Measurements from ENCODE around the gene MFAP4.

Gene MFAP4

DNA sequence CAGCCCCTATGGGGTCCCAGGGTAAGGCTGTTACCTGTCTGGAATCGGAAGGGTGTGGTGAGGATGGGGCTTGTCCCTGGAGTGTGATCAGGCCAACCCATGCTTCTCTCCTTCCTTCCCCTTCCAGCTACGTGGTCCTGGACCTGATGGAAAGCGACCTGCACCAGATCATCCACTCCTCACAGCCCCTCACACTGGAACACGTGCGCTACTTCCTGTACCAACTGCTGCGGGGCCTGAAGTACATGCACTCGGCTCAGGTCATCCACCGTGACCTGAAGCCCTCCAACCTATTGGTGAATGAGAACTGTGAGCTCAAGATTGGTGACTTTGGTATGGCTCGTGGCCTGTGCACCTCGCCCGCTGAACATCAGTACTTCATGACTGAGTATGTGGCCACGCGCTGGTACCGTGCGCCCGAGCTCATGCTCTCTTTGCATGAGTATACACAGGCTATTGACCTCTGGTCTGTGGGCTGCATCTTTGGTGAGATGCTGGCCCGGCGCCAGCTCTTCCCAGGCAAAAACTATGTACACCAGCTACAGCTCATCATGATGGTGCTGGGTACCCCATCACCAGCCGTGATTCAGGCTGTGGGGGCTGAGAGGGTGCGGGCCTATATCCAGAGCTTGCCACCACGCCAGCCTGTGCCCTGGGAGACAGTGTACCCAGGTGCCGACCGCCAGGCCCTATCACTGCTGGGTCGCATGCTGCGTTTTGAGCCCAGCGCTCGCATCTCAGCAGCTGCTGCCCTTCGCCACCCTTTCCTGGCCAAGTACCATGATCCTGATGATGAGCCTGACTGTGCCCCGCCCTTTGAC lies 6.3 kb downstream of the MFAP4 start:
- peak; percentile 26; the same call in 1 of the 2 replicates for TF ChIP-seq NFIC (IDR thresholded peaks at IDR 0.05)
- TF ChIP-seq TAF1 (IDR thresholded peaks at IDR 0.05; ENCODE audit: low read depth): no peak

DNA sequence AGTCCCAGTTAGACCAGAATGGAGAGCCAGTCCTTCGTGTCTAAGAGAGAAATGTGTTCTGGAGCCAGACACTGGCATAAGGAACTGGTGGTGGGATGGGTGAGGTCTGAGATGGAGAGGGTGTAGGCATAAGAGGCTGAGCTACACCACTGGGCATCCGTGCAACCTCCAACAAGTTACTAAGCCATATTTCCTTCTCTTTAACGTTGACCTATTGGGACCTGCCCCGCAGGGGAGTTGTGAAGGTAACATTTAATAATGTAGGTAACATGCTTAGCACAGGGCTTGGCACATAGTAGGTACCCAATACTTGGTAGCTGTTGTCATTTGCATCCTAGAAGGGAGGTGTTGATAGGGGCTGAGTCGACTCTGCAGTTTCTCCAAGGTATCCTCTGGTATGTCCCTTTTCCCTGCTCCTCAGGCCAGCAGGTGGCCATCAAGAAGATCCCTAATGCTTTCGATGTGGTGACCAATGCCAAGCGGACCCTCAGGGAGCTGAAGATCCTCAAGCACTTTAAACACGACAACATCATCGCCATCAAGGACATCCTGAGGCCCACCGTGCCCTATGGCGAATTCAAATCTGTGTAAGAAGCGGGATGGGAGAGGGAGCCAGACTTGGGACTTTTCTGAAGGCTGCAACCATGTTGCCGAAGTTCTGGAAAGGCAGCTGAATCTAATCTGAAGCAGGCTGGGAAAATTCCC lies 7.5 kb downstream of the MFAP4 start:
- no peak for TF ChIP-seq FOXM1 (IDR thresholded peaks at IDR 0.05; ENCODE audit: borderline replicate concordance, low read depth)
- TF ChIP-seq TEAD4 (IDR thresholded peaks at IDR 0.05): no peak
- TF ChIP-seq EGR1 (IDR thresholded peaks at IDR 0.05): no peak
- TF ChIP-seq ZBTB7A (IDR thresholded peaks at IDR 0.05; ENCODE audit: low read depth): no peak
- TF ChIP-seq TAF1 (IDR thresholded peaks at IDR 0.05; ENCODE audit: low read depth): no peak
- TF ChIP-seq, protein P1, sequence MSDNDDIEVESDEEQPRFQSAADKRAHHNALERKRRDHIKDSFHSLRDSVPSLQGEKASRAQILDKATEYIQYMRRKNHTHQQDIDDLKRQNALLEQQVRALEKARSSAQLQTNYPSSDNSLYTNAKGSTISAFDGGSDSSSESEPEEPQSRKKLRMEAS (IDR thresholded peaks at IDR 0.05): no peak
- TF ChIP-seq YY1 (IDR thresholded peaks at IDR 0.05; ENCODE audit: low read depth): no peak
- TF ChIP-seq TCF12 (IDR thresholded peaks at IDR 0.05; ENCODE audit: low read depth): no peak
- TF ChIP-seq CEBPB (IDR thresholded peaks at IDR 0.05): no peak
- no peak for TF ChIP-seq CREB1 (IDR thresholded peaks at IDR 0.05; ENCODE audit: low read depth)
- TF ChIP-seq RAD21 (IDR thresholded peaks at IDR 0.05; ENCODE audit: low read depth): no peak
- TF ChIP-seq, protein P2, sequence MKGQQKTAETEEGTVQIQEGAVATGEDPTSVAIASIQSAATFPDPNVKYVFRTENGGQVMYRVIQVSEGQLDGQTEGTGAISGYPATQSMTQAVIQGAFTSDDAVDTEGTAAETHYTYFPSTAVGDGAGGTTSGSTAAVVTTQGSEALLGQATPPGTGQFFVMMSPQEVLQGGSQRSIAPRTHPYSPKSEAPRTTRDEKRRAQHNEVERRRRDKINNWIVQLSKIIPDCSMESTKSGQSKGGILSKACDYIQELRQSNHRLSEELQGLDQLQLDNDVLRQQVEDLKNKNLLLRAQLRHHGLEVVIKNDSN (IDR thresholded peaks at IDR 0.05): no peak
- TF ChIP-seq, protein P3, sequence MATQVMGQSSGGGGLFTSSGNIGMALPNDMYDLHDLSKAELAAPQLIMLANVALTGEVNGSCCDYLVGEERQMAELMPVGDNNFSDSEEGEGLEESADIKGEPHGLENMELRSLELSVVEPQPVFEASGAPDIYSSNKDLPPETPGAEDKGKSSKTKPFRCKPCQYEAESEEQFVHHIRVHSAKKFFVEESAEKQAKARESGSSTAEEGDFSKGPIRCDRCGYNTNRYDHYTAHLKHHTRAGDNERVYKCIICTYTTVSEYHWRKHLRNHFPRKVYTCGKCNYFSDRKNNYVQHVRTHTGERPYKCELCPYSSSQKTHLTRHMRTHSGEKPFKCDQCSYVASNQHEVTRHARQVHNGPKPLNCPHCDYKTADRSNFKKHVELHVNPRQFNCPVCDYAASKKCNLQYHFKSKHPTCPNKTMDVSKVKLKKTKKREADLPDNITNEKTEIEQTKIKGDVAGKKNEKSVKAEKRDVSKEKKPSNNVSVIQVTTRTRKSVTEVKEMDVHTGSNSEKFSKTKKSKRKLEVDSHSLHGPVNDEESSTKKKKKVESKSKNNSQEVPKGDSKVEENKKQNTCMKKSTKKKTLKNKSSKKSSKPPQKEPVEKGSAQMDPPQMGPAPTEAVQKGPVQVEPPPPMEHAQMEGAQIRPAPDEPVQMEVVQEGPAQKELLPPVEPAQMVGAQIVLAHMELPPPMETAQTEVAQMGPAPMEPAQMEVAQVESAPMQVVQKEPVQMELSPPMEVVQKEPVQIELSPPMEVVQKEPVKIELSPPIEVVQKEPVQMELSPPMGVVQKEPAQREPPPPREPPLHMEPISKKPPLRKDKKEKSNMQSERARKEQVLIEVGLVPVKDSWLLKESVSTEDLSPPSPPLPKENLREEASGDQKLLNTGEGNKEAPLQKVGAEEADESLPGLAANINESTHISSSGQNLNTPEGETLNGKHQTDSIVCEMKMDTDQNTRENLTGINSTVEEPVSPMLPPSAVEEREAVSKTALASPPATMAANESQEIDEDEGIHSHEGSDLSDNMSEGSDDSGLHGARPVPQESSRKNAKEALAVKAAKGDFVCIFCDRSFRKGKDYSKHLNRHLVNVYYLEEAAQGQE (IDR thresholded peaks at IDR 0.05; ENCODE audit: low read depth): no peak
- TF ChIP-seq NFIC (IDR thresholded peaks at IDR 0.05): no peak
- no peak for TF ChIP-seq EP300 (IDR thresholded peaks at IDR 0.05; ENCODE audit: borderline replicate concordance)

DNA sequence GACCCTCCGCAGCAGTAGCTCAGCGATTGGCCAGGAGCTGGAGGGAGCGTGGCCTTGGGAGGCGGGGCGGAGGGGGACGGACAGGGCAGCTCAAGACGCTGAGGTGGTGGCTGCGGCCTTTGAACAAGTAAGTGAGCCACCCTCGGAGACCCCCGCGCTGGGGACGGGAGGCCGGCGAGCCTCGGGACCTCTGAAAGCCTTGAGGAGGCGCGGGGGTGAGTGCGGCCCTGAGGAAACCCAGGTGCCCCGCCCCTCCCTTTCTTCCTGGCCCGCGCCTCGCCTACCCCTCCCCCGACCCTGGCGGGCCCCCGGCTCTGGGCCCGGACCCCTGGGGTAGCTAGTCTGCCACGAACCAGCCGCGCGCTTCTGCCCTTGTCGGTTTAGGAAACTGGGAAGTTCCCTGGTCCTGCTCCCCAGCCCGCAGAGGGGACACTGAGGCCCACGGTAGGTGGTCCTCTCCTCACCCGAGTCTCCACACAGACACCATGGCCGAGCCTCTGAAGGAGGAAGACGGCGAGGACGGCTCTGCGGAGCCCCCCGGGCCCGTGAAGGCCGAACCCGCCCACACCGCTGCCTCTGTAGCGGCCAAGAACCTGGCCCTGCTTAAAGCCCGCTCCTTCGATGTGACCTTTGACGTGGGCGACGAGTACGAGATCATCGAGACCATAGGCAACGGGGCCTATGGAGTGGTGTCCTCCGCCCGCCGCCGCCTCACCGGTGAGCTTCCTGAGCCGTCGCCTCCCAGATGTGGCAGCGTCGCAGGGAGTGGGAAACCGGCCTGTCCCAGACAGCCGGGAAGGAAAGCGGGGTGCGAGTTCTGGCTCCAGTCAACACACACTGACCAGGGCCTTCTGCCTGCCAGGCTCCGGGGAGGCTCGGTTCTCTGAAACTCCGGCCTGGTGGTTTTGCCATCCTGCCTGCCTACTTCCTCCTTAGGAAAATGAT lies 8.3 kb downstream of the MFAP4 start, which contains the start of gene MAPK7:
Gene MAPK7, plus strand, starts transcription at position 83 of the 945 bp plus-strand sequence. Its CDS starts 403 bp downstream, at position 486.
- TF ChIP-seq RAD21 (IDR thresholded peaks at IDR 0.05; ENCODE audit: low read depth) (no peak), TCF12 (IDR thresholded peaks at IDR 0.05; ENCODE audit: low read depth) (no peak), ZBTB7A (IDR thresholded peaks at IDR 0.05; ENCODE audit: low read depth) (peak; percentile 80), CREB1 (IDR thresholded peaks at IDR 0.05; ENCODE audit: low read depth) (0 out of 2 replicates have a peak, but pooled peaks have one; percentile 11)

DNA sequence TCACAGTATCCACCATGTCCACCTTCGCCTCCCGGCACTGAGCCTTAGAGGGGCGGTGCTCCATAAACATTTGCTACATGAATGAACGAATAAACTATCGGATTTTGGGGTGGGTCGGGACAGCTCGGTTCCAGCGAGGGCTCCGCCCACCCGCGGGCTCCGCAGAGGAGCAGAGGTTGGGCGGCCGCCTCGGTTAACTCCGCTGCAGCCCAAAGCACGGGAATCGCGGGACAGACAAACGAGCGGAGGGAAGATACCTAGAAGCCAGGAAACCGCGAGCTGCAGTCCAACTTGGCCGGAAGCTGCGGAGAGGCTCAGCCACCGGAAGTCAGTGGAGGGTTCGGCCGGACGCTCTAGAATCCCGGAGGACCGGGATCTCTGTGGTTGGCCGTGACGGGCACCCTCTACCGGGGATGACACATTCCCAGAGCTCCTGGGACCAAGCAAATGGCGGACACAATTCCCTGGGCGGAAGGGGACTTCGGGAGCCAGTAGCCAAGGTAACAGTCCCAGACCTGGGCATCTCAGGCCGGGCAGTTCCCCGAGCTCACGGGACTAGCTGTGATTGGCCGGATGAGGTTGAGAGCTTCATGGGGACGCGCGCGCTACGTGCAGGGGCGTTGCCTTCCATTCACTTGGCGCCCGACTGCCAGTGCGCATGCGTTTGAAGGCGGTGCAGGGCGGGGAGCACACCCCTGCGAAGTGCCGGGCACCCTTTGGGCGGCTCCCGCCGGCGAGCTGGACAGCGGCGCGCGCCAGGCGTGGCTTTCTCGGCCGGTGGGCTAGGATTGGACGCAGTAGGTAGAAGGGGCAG lies 9.2 kb downstream of the MFAP4 start:
- peak; percentile 85 for TF ChIP-seq YY1 (IDR thresholded peaks at IDR 0.05; ENCODE audit: low read depth)
- 0 out of 2 replicates have a peak, but pooled peaks have one; percentile 23 for TF ChIP-seq EGR1 (IDR thresholded peaks at IDR 0.05)
- TF ChIP-seq RAD21 (IDR thresholded peaks at IDR 0.05; ENCODE audit: low read depth): no peak
- TF ChIP-seq TCF12 (IDR thresholded peaks at IDR 0.05; ENCODE audit: low read depth): peak; percentile 44; the same call in 1 of the 2 replicates
- TF ChIP-seq, protein P3 (IDR thresholded peaks at IDR 0.05; ENCODE audit: low read depth): peak; percentile 74
- no peak for TF ChIP-seq CEBPB (IDR thresholded peaks at IDR 0.05)
- TF ChIP-seq, protein P1 (IDR thresholded peaks at IDR 0.05): peak; percentile 5; the same call in 1 of the 2 replicates
- no peak for TF ChIP-seq CREB1 (IDR thresholded peaks at IDR 0.05; ENCODE audit: low read depth)
- 0 out of 2 replicates have a peak, but pooled peaks have one; percentile 50 for TF ChIP-seq FOXM1 (IDR thresholded peaks at IDR 0.05; ENCODE audit: borderline replicate concordance, low read depth)
- no peak for TF ChIP-seq NFIC (IDR thresholded peaks at IDR 0.05)
- TF ChIP-seq ZBTB7A (IDR thresholded peaks at IDR 0.05; ENCODE audit: low read depth): no peak
- TF ChIP-seq TAF1 (IDR thresholded peaks at IDR 0.05; ENCODE audit: low read depth): peak; percentile 86
- TF ChIP-seq EP300 (IDR thresholded peaks at IDR 0.05; ENCODE audit: borderline replicate concordance): peak; percentile 39; the same call in 1 of the 2 replicates
- TF ChIP-seq, protein P2 (IDR thresholded peaks at IDR 0.05): no peak
- TF ChIP-seq TEAD4 (IDR thresholded peaks at IDR 0.05): peak; percentile 30; the same call in 1 of the 2 replicates
